A673 (cell line): ENCODE results near the gene SCN10A. TPM values are rescaled to one million over a fixed set of nuclear protein-coding genes. Genes with fewer than 3 reads are reported as not detected.

Source experiments
- BruUV-seq: library from RNA; stranded (reverse); fragments of 400-500 nt; replicated peaks from 2 replicates; lab custom pipeline; 2021; lab: Mats Ljungman, UMichigan
- CTCF ChIA-PET: fragments of 300-600 bp; sonication (Branson Sonifier 250); formaldehyde crosslinking; loops from one replicate; lab custom pipeline; 2022; ENCODE audit warnings: antibody characterized with exemption; lab: Charles Lee
- POLR2A ChIA-PET: fragments of 300-600 bp; sonication (Branson Sonifier 250); formaldehyde crosslinking; loops from one replicate; lab custom pipeline; 2022; ENCODE audit warnings: antibody characterized with exemption; ENCODE audit not compliant: low non-redundant PET; lab: Charles Lee
- DNase-seq: peaks from one replicate; pipeline ENCODE4 v3.0.0-alpha.2; 2015; ENCODE audit warnings: low spot score
- H3K27ac ChIP-seq: fragments of 200-600 bp; sonication (generic); 2 replicates; pipeline ENCODE4 v1.5.1; 2016; ENCODE audit warnings: mixed run types, low read depth, mild to moderate bottlenecking, mixed read lengths, antibody characterized with exemption, low read length; ENCODE audit not compliant: poor library complexity, severe bottlenecking
- H3K27me3 ChIP-seq: fragments of 200-600 bp; sonication (generic); replicated peaks from 2 replicates; pipeline ENCODE4 v1.6.1; 2017; ENCODE audit warnings: mixed run types, low read depth, mild to moderate bottlenecking, mixed read lengths, antibody characterized with exemption, low read length; ENCODE audit not compliant: insufficient read depth, poor library complexity
- H3K36me3 ChIP-seq: fragments of 200-600 bp; sonication (generic); 2 replicates; pipeline ENCODE4 v1.6.1; 2016; ENCODE audit warnings: mixed run types, mild to moderate bottlenecking, mixed read lengths, antibody characterized with exemption, low read length; ENCODE audit not compliant: insufficient read depth, poor library complexity, severe bottlenecking
- H3K4me1 ChIP-seq: fragments of 200-600 bp; sonication (generic); 2 replicates; pipeline ENCODE4 v1.6.1; 2017; ENCODE audit warnings: mixed run types, mild to moderate bottlenecking, mixed read lengths, antibody characterized with exemption, low read length; ENCODE audit not compliant: insufficient read depth, poor library complexity, severe bottlenecking
- H3K4me3 ChIP-seq: fragments of 200-600 bp; sonication (generic); 2 replicates; pipeline ENCODE4 v1.5.1; 2016; ENCODE audit warnings: low read depth, mixed run types, mild to moderate bottlenecking, mixed read lengths, low read length; ENCODE audit not compliant: poor library complexity, severe bottlenecking
- H3K9me3 ChIP-seq: fragments of 200-600 bp; sonication (generic); 2 replicates; pipeline ENCODE4 v1.6.1; 2016; ENCODE audit warnings: mixed run types, low read depth, mild to moderate bottlenecking, mixed read lengths, antibody characterized with exemption, low read length; ENCODE audit not compliant: poor library complexity, severe bottlenecking
- CTCF ChIP-seq: fragments of 300-800, 200-600 bp; sonication (generic); conservative IDR thresholded peaks from 2 replicates; pipeline ENCODE4 v1.5.1; 2017; ENCODE audit warnings: low read depth, mild to moderate bottlenecking, antibody characterized with exemption, low read length, moderate library complexity, mixed read lengths
- EZH2 ChIP-seq: fragments of 200-600 bp; sonication (generic); IDR thresholded peaks from 2 replicates; pipeline ENCODE4 v1.6.1; 2017; ENCODE audit warnings: borderline replicate concordance, low read depth, mild to moderate bottlenecking, mixed read lengths, antibody characterized with exemption, low read length; ENCODE audit not compliant: poor library complexity, severe bottlenecking
- intact Hi-C: fragments of 100-400 bp; cut with micrococcal nuclease; formaldehyde crosslinking; loops from one replicate; pipeline ENCODE4 v1.10.0; 2022; ENCODE audit not compliant: unreplicated experiment
- total RNA-seq: library from RNA; stranded (reverse); gene quantifications from 2 replicates; pipeline ENCODE4 v1.2.3, GENCODE V29; 2021

SCN10A gene
- total RNA-seq, 1 experiment from 2014 or later: not detected

GRCh38 chr3:38834110-38834509 is 18.1 kb upstream of the SCN10A start:
- TF ChIP-seq EZH2: no peak
- TF ChIP-seq CTCF: no peak
- Histone ChIP-seq H3K27me3 (peaks cover 8% of the 10 kb centered on the region), H3K4me1 (no peaks in the 10 kb centered on the region), H3K9me3 (no peaks in the 10 kb centered on the region), H3K36me3 (no peaks in the 10 kb centered on the region), H3K4me3 (no peak overlapping the region), H3K27ac (no peak overlapping the region)
- no TSS peak for BruUV-seq
- POLR2A ChIA-PET: no interaction called here
- CTCF ChIA-PET: no interaction called here
- peak; percentile 77 for DNase-seq
- intact Hi-C loops: loop anchor here (10.0 kb wide), 1 partner anchor 99 kb away; no protein-coding TSS in a partner anchor

- BruUV-seq: no TSS peak
- H3K27ac ChIP-seq: no peak overlapping the region
- no peaks in the 10 kb centered on the region for H3K4me1 ChIP-seq
- no peak for DNase-seq
- POLR2A ChIA-PET: no interaction called here
- H3K4me3 ChIP-seq: no peak overlapping the region
- H3K9me3 ChIP-seq: no peaks in the 10 kb centered on the region
- intact Hi-C loops: no loop called here
- H3K36me3 ChIP-seq: no peaks in the 10 kb centered on the region
- no peaks in the 10 kb centered on the region for H3K27me3 ChIP-seq
- CTCF ChIA-PET: no interaction called here
- no peak for TF ChIP-seq CTCF
- no peak for TF ChIP-seq EZH2
These were observed 13.4 kb upstream of the SCN10A start for GRCh38 chr3:38829404-38829803.

- BruUV-seq: no TSS peak
- H3K4me1 ChIP-seq: no peaks in the 10 kb centered on the region
- no peak for DNase-seq
- ChIA-PET POLR2A (no interaction called here), CTCF (no interaction called here)
- no peaks in the 10 kb centered on the region for H3K27me3 ChIP-seq
- H3K27ac ChIP-seq: no peak overlapping the region
- H3K9me3 ChIP-seq: no peaks in the 10 kb centered on the region
- no peaks in the 10 kb centered on the region for H3K36me3 ChIP-seq
- intact Hi-C loops: no loop called here
- no peak for TF ChIP-seq EZH2
- no peak for TF ChIP-seq CTCF
- no peak overlapping the region for H3K4me3 ChIP-seq
These were observed 12.7 kb upstream of the SCN10A start for GRCh38 chr3:38828681-38829080.
